ENCODE data around the gene GRM5.

GRM5 gene

GRCh38 chr11:88618327-88619070, 447.3 kb downstream of the GRM5 start:
- no peak for DNase-seq (ENCODE audit: low spot score)

DNA sequence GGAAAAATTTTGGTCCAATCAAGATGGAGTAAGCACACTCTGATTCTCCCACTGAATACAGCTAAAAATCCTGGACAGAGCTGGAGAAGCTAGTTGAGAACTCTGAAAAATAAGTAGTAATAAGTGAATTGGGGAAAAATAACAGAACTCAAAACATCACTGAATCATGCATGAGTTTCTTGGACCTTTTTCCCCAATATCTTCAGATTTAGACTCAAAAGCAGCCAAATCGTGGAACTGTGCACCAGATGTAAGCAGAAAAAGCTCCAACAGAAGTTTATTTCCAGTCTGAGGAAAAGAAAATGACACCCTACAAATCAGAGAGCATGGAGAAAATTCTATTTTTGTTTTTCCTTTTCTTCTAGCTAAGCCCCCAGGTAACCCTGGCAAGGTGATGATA, 448.6 kb downstream of the GRM5 start:
- DNase-seq (ENCODE audit: low spot score) = no peak

DNA sequence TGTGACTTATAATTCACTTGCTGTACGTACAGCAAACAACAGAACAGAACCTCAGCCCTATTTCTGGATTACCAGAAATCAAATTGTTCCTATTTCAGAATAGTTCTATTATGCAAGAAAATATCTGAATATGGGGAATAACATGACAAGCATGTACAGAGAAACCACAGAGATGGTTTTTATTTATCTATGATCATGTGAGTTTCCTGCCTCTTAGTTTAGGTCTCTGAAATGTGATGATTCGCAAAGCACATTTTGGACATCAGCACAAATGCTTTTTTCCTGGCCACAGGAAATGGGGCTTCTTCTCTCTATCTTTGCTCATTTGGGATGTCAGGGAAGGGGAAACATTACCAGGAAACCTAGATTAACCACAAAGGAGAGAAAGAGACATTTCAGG, 461.5 kb downstream of the GRM5 start:
- peak; percentile 12 for DNase-seq (ENCODE audit: low spot score)

- no peak for DNase-seq (ENCODE audit: low spot score)
Measured at GRCh38 chr11:88603091-88603867, 462.5 kb downstream of the GRM5 start.

- DNase-seq (ENCODE audit: low spot score) = no peak
Measured at GRCh38 chr11:88597387-88597786, 468.4 kb downstream of the GRM5 start.

DNA sequence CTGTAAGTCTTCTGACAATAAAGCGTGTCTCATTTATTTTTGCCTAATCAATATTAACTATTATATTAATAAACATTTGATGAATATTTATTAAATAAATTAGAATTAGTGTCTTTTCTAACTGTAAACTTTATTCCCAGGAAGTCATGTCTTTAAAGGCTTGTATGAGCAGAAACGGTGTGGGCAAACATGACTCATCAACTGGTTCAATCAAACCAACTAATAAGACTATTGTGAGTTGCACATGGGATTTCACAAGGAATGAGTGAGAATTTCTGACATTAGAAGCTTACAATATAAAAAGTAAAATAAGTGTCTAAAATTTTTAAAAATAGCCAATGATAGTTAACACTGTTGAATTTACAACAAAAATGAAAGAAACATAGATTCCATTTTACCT, 469.0 kb downstream of the GRM5 start:
- DNase-seq (ENCODE audit: low spot score) = no peak

GRCh38 chr11:88594274-88594950, 471.4 kb downstream of the GRM5 start:
- no peak for DNase-seq (ENCODE audit: low spot score)

GRCh38 chr11:88590361-88590760, 475.4 kb downstream of the GRM5 start:
- peak; percentile 23 for DNase-seq (ENCODE audit: low spot score)

- no peak for DNase-seq (ENCODE audit: low spot score)
Measured at GRCh38 chr11:88583251-88583650, 482.5 kb downstream of the GRM5 start.

DNA sequence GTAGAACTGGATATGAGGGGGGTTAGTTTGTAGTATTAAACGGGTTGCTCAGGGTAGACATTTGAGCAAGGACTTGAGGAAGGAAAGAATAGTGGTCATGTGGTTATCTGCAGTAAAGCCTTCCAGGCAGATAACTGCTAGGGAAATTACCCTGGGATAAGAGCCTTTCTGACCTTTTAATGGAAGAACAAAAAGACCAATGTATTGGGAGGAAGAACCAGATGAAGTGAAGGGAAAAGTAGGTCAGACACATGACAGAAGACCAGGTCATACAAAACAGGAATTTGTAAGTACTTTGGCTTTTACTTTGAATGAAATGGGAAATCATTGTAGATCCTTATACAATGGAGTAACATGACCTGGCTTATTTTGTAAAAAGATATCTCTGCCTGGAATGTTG, 486.3 kb downstream of the GRM5 start:
- no peak for DNase-seq (ENCODE audit: low spot score)

GRCh38 chr11:88576741-88577140, 489.0 kb downstream of the GRM5 start:
- no peak for DNase-seq (ENCODE audit: low spot score)

DNA sequence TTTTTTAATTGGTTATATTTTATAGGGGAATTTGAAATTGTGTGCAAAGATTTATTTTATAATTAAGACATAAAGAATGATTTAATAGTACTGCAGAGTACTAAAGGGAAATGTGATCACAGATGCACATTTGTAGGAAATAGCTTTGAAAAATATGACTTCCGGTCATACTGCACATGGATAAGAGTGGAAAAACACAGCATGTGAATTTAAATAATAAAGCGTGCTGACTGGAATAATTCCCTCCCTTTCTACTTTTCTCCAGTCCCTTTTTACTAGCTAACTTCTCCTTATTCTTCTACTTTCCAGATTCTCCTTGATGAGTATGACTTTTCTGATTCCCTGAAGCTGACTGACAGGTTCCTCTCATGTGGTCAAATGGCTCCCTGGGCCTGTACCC, 489.9 kb downstream of the GRM5 start:
- DNase-seq (ENCODE audit: low spot score) = no peak

DNA sequence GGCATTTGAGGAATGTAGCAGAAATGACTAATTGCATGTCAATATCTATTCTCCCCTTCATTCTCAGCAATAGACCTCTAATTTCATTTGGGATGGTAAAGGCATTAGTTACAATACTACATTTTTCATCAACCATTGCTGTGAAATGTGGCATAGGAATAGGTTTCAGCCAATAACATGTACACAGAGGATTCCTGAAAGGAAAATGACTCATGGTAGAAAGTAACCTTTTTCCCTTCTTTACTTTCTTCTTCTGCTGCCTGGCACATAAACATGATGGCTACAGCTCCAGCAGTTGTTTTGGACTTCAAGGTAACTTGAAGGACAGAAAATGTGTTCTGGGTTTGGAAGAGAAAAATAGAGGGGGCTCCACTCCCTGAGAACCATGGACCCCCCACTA, 496.4 kb downstream of the GRM5 start:
- peak; percentile 22 for DNase-seq (ENCODE audit: low spot score)

GRCh38 chr11:88555829-88556202, 510.0 kb downstream of the GRM5 start:
- DNase-seq (ENCODE audit: low spot score) = peak; percentile 17

GRCh38 chr11:88555018-88555828, 510.6 kb downstream of the GRM5 start:
- DNase-seq (ENCODE audit: low spot score) = peak; percentile 98

GRCh38 chr11:88553204-88553603, 512.6 kb downstream of the GRM5 start:
- DNase-seq (ENCODE audit: low spot score) = peak; percentile 31

GRCh38 chr11:88552379-88553062, 513.3 kb downstream of the GRM5 start:
- DNase-seq (ENCODE audit: low spot score) = peak; percentile 65

DNA sequence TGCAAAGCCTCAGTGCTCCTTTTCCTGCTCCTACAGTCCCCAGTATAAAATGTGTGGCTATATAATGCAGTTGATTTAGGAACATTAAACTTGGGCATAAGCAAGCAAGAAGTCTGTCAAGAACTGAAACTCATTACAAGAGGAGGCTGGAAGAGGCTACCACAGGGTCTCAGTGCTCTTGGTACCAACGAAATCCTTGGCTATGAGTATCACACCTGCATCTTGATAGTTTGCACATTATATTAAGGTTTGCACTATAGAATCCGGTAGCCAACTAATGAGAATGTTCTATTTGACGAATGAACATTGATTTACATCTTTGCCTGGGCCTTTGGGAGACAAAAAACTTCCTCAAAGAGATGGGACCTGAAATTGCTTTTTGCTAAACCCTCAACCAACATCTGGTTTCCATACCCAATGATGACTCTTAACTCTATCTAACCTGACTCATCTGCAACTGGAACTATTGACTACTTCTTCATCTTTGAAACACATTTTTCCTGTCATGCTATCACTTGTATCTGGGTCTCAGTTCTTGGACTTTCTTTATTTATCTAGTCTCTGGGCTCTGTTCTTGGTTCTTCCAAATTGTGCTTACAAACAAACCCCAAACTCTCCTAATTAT, 521.0 kb downstream of the GRM5 start:
- no peak for DNase-seq (ENCODE audit: low spot score)

DNA sequence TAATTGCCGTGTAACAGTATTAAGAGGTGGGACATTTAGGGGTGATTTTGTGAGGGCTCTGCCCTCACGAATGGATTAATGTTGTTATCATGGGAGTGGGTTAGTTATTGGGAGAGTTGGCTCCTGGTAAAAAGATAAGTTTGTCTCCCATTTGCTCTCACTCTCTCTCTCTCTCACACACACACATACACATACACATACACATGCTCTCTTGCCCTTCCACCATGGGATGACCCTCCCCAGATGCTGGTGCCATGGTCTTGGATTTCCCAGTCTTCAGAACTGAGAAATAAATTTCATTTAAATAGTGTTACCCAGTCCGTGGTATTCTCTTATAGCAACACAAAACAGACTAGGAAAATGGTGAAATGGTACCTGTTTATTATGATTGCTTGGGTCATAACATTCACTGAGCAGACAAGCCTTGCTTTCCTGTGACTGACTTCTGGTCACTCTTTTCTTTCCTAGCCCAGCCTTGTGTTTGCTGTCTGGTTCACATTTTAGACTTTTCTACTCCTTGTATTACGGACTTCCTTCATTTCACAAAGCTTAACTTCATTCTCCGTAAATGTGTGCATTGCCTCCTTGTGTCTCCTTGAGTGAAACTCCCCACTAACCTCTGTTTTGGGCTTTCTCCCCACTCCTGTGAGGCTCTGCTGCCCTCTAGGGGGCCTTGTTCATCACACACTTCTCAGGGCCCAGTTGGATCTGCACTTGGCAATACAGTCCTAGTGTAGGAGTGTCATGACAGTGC, 521.7 kb downstream of the GRM5 start:
- DNase-seq (ENCODE audit: low spot score) = peak; percentile 87

DNA sequence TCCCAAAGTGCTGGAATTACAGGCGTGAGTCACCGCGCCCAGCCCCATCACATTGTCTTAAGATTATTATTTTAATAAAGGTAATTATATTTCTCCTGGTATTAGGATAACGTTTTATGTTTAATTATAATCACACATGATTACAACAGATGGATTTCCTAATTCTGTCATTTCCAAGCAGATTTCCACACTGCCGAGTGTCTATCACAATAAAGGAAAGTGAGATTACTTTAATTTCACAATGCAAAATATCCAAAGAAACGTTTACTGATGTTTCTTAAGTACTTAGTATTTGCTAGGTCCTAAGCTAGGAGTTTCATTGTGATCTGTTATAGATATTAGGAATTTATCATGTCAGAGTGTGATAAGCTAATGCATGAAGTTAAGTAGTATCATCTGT, 524.8 kb downstream of the GRM5 start:
- no peak for DNase-seq (ENCODE audit: low spot score)

Data from kidney tubule cell (primary cell).